Measurements from ENCODE around the gene CD1C.

GRCh38 chr1:158257888-158258287 lies 31.8 kb upstream of the CD1C start:
- TF ChIP-seq EZH2 (IDR thresholded peaks at IDR 0.05; ENCODE audit: borderline replicate concordance, low read length) (no peak), CTCF (conservative IDR thresholded peaks at IDR 0.05 in 1 of 2, IDR thresholded peaks at IDR 0.05 in 1 of 2; ENCODE audit: extremely low read depth in 1 of 2, insufficient read depth in 1 of 2, low read depth in 1 of 2, low read length in 2 of 2) (no peak)
